Lower leg skin (tissue), 4 donors: ENCODE results near the gene PHF12. TPM values are rescaled to one million over a fixed set of nuclear protein-coding genes. Genes with fewer than 3 reads are reported as not detected.

Experiments used
- DNase-seq, 2 donors: peaks; one replicate each; pipeline ENCODE4 v3.0.0-alpha.2; 2019; ENCODE audit warnings: low spot score in 2 of 2
- H3K4me3 ChIP-seq: fragments of 200-600 bp; sonication (generic); 2 replicates; pipeline ENCODE4 v1.5.1; 2017; ENCODE audit warnings: mild to moderate bottlenecking, low read depth; ENCODE audit not compliant: poor library complexity, severe bottlenecking
- CTCF ChIP-seq, 3 donors: fragments of 450-650 bp; IDR thresholded peaks; one replicate each; pipeline ENCODE4 v1.5.1; 2016; ENCODE audit warnings: antibody characterized with exemption in 3 of 3, mild to moderate bottlenecking in 3 of 3, moderate library complexity in 2 of 3
- POLR2A ChIP-seq, 2 donors: fragments of 450-650 bp; IDR thresholded peaks; one replicate each; pipeline ENCODE4 v1.6.1; 2016 to 2017; ENCODE audit warnings: antibody characterized with exemption in 2 of 2, mild to moderate bottlenecking in 1 of 2, moderate library complexity in 1 of 2
- WGBS, 2 donors: methylation state at CpG; one replicate each; pipeline ENCODE4 v1.1.5; 2018; 5-methylcytosine and 5-hydroxymethylcytosine counted together
- intact Hi-C: fragments of 100-400 bp; cut with DNase I; formaldehyde crosslinking; loops from one replicate; pipeline ENCODE4 v1.15.0; 2023; ENCODE audit warnings: low total_unique reads
- total RNA-seq, 4 donors: library from RNA; depleted of rRNA; stranded (reverse); fragments of >200 nt; gene quantifications; one replicate each; pipeline ENCODE4 v1.1.0, GENCODE V29; 2016

Gene PHF12
- total RNA-seq, 4 donors from 2014 or later: 24.4 to 52.9 (median 42.7) TPM

GRCh38 chr17:28917029-28917428, 34.3 kb downstream of the PHF12 start:
- H3K4me3 ChIP-seq: no peak overlapping the region
- intact Hi-C loops: loop anchor here (5.0 kb wide), 1 partner anchor 155 kb away; no protein-coding TSS in a partner anchor
- DNase-seq: no peak
- no peak for TF ChIP-seq POLR2A (IDR thresholded peaks at IDR 0.05)
- no peak for TF ChIP-seq CTCF (IDR thresholded peaks at IDR 0.05)
- 70 to 77% methylated on average over 12 of the region's 12 CpGs for WGBS, 2 donors

DNA sequence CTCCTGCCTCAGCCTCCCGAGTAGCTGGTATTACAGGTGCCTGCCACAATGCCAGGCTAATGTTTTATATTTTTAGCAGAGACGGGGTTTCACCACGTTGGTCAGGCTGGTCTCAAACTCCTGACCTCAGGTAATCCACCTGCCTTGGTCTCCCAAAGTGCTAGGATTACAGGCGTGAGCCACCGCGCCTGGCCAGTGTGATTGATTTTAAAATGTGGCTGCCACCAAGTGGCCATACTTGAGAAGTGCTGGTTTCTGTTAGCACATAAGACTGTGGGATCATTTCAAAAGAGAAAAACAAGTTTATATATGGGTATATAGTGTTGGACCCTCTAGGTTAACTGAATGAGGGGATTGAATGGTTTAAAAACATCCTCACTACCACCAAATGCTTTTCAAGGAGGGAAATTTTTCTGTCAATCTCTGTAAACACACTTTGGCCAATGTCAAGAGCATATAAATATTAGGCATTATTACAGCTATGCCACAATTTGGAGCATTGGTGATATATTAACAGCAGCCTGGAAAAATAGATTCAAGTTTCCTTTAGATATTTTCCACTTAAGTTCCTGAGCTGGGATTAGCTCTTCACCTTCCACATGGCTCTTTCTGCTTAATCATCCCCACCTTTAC, 34.9 kb downstream of the PHF12 start:
- WGBS, 2 donors: 38 to 43% methylated on average over 6 of the region's 6 CpGs
- intact Hi-C loops: loop anchor here (5.0 kb wide), 1 partner anchor 154 kb away; no protein-coding TSS in a partner anchor
- peak in 1 of 2 donors; percentile 86 for DNase-seq
- TF ChIP-seq POLR2A (IDR thresholded peaks at IDR 0.05) (no peak), CTCF (IDR thresholded peaks at IDR 0.05) (no peak)
- no peak overlapping the region for H3K4me3 ChIP-seq

- DNase-seq: no peak
- H3K4me3 ChIP-seq: no peak overlapping the region
- 87% methylated on average over 6 of the region's 6 CpGs for WGBS, 2 donors
- no peak for TF ChIP-seq CTCF (IDR thresholded peaks at IDR 0.05)
- no peak for TF ChIP-seq POLR2A (IDR thresholded peaks at IDR 0.05)
- intact Hi-C loops: no loop called here
Measured at GRCh38 chr17:28912938-28913333, 38.4 kb downstream of the PHF12 start.

DNA sequence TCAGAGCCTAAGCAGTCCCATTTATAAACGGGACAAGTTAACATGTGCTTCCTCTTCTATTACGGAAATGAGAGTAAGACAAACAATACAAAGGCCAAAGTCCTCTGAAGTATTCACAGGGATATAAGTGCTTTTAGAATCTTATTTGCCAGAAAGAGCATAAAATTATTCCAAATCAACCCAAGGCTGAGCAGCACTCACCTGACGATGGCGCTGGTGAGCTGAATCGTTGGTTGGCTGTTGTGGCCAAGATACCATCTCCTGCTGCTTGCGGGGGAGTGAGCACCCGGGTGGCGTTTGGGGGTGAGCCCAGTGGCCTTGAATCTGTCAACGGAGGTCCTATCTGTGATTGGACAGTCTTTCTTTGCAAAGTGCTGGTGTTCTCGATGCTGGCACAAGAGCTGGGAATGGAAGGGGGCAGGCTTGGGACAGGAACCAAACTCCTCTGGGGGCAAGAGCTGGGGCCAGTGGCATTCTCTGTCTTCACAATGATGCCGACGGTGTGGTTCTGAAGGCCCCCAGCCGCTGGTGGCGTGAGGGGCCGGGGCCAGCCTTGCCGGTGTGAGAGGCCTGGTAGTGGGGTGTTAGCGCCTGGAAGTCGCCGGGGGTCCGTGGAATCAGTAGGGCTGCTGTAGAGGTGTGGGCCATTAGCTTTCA, 38.9 kb downstream of the PHF12 start:
- intact Hi-C loops: no loop called here
- TF ChIP-seq POLR2A (IDR thresholded peaks at IDR 0.05) (no peak), CTCF (IDR thresholded peaks at IDR 0.05) (no peak)
- no peak overlapping the region for H3K4me3 ChIP-seq
- 80 to 81% methylated on average over 20 of the region's 20 CpGs for WGBS, 2 donors
- no peak for DNase-seq

DNA sequence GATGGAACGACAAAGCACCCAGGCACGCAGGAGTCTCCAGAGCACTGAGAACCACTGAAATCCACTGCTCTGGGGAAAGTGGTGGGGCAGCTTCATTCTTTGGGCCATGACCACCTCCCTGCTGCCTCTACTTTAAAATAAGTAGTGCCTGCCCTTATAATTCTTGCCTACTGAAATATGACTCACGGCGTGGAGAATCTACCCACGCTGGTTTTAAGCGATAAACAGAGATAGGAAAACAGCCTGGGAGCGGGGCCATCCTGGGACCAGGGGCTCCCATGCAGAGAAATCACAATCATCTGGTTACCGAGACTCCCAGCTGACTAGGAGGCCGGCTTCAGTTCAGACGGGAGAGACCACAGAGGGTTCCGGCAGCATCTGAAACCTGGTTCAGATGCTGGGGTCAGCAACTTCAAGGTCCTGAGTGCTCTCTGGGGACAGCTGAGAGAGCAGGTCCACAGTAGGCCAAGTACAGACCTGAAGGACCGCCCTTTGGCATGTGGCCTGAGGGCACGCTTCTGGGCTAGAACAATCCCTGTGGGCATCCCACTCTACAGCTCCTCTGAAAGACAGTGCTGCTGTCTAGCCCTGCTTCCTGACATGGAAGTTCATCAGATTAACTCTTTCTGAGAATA, 39.8 kb downstream of the PHF12 start:
- 90 to 93% methylated on average over 13 of the region's 13 CpGs for WGBS, 2 donors
- intact Hi-C loops: no loop called here
- no peak for TF ChIP-seq POLR2A (IDR thresholded peaks at IDR 0.05)
- no peak for TF ChIP-seq CTCF (IDR thresholded peaks at IDR 0.05)
- no peak for DNase-seq
- no peak overlapping the region for H3K4me3 ChIP-seq
